ENCODE measurements around the gene CDC42. TPM values are rescaled to one million over a fixed set of nuclear protein-coding genes. Genes with fewer than 3 reads are reported as not detected.

CDC42 gene
- total RNA-seq, 2 donors from 2014 or later = 264 to 345 TPM

DNA sequence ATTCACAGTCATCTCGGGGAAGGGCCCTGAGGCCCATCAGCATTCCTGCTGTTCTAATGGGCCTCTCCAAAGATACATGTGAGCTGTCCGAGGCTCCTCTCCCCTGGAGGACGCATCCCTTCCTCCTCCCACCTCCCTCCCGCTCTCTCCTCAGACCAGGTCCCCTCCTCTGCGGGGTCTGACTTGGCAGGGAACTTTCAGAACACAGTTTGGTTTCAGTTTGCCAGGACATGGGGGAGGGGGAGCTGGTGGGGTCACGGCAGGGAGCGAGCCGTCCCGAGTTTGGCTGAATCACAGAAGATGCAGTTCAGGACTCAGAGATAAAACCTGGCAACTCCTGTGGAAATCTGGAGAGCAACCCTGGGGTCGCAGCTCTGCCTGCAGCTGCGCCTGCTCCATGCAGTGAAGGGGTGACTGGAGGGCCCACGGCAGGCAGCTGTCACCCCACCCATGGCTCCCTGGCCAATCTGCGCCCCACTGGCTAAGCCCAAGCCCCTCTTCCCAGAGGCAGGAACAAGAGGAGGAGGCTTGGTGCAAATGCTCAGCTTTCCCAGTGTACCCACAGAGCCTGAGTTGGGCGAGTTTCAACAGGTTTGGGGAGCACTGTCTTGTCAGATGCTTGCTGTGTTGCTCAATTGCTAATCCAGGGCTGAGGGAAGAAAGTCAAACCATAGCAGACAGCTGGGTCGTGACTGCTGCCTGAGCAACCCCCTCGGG lies 84.7 kb downstream of the CDC42 start:
- Histone ChIP-seq H3K27me3 (peaks cover 21% of the 10 kb centered on the region), H3K4me1 (no peaks in the 10 kb centered on the region), H3K9ac (ENCODE audit: low read depth in 2 of 2, low read length in 2 of 2) (no peak overlapping the region), H3K27ac (no peak overlapping the region), H3K9me3 (no peaks in the 10 kb centered on the region), H3K36me3 (no peaks in the 10 kb centered on the region), H3K4me3 (no peak overlapping the region)
- intact Hi-C loops (cut with DNase I) = loop anchor here (10.0 kb wide), 1 partner anchor 508 kb away; the partner anchor contains the start of gene C1QC
- no peak for TF ChIP-seq CTCF (IDR thresholded peaks at IDR 0.05)
- no peak for DNase-seq

DNA sequence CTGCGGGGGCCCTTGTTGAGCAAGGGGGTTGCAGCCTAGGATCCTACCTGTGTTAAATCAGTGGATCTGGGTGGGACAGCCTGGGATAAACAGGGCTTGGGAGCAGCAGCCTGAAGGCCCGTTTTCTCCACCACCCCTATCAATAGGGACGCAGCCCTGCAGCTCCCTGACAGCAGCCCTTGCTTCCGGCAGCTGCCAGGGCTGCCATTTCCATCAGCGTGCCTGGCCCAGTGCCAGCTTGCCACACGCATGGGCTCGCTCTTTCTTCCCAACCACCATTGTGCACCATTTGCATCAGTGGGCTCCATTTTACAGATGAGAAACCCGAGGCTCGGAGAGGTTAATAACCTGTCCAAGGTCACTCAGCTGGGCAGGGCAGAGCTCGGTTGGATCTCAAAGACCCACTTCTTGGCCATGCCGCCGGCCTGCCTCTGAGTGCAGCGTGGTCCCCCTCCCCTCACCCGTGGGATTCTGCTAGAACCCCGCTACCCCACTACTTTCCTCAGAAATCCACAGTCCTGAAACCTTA lies 86.6 kb downstream of the CDC42 start:
- Histone ChIP-seq H3K9me3 (no peaks in the 10 kb centered on the region), H3K36me3 (no peaks in the 10 kb centered on the region), H3K4me3 (no peak overlapping the region), H3K27ac (no peak overlapping the region), H3K9ac (ENCODE audit: low read depth in 2 of 2, low read length in 2 of 2) (no peak overlapping the region), H3K4me1 (no peaks in the 10 kb centered on the region), H3K27me3 (peaks cover 24% of the 10 kb centered on the region)
- intact Hi-C loops (cut with DNase I) = loop anchor here (10.0 kb wide), 1 partner anchor 506 kb away; the partner anchor contains the start of gene C1QC
- no peak for TF ChIP-seq CTCF (IDR thresholded peaks at IDR 0.05)
- no peak for DNase-seq

DNA sequence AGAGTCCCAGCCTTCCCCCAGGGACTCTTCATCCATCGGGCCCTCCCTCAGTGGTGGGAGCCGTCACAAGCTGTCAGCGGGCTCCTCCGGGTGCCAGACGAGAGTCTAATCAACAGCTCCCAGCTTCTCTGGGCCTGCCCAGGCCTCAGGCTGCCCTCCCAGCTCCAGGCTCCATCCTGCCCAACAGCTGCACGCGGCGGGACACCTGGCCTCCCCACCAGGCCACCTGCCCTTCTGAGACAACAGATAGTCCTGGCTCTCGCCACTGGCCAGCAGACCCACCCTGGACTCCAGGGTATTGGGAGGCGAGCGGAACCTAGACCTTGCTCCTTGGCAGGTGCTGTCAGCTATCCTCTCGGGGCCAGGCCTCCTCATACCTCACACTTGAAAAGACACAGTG lies 87.3 kb downstream of the CDC42 start:
- no peak overlapping the region for H3K27ac ChIP-seq
- H3K9me3 ChIP-seq = no peaks in the 10 kb centered on the region
- peaks cover 24% of the 10 kb centered on the region for H3K27me3 ChIP-seq
- intact Hi-C loops (cut with DNase I) = loop anchor here (10.0 kb wide), 1 partner anchor 505 kb away; the partner anchor contains the start of gene C1QC
- no peaks in the 10 kb centered on the region for H3K4me1 ChIP-seq
- no peak for TF ChIP-seq CTCF (IDR thresholded peaks at IDR 0.05)
- H3K9ac ChIP-seq (ENCODE audit: low read depth in 2 of 2, low read length in 2 of 2) = no peak overlapping the region
- no peak overlapping the region for H3K4me3 ChIP-seq
- H3K36me3 ChIP-seq = no peaks in the 10 kb centered on the region
- DNase-seq = no peak

Other genes with a start within 250 kb of the CDC42 start
- under 1 TPM; 0.08 to 0.25 TPM for gene LDLRAD2, start 240.4 kb upstream of the CDC42 start, total RNA-seq
- gene HSPG2, start 115.4 kb upstream of the CDC42 start, total RNA-seq = 100 to 1,000 TPM; 148 to 152 TPM
- gene CELA3B, start 75.7 kb upstream of the CDC42 start, total RNA-seq = 10 to 100 TPM in 1 of 2 donors, under 1 TPM in 1; 0.42 to 16.7 TPM
- 10 to 100 TPM in 1 of 2 donors, under 1 TPM in 1; 0.56 to 25.0 TPM for gene CELA3A, start 51.1 kb upstream of the CDC42 start, total RNA-seq
- gene WNT4, start 90.4 kb downstream of the CDC42 start, total RNA-seq = 1 to 10 TPM; 2.5 to 2.7 TPM

All from colonic mucosa (tissue), 4 donors.